HG03108 (cell line): ENCODE data around the gene MTHFR.

Experiments used
- ATAC-seq: cut with Tn5 transposase; IDR thresholded peaks from one replicate; pipeline ENCODE4 v1.9.1; 2021; ENCODE audit warnings: moderate library complexity; ENCODE audit not compliant: unreplicated experiment

The MTHFR gene

GRCh38 chr1:11783556-11783955 lies 22.2 kb downstream of the MTHFR start:
- no peak for ATAC-seq

DNA sequence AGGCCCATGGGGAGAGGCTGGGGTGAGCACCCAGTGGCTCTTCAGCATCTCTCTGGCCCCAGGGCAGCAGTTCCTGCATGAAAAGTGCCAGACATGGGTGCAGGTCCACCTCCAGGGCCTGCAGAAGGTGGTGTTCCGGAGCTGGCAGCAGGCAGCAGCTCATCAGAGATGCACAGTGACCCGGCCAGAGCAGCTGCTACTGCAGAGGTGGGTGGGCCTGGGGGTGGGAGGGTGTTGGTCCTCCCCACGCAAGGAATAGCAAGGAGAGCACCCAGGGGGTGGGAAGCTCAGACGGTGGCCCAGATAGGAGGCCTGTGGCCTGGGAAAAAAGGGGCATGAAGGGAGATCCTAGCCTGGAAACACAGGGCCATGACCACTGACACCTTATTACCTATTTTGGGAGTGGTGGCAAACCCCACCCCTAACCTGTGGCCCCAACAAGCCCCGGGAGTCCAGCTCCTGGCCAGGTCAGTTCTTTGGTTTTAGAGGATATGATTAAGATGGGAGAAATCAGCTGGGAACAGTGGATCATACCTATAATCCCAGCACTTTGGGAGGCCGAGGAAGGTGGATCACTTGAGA lies 23.5 kb downstream of the MTHFR start:
- ATAC-seq = no peak

DNA sequence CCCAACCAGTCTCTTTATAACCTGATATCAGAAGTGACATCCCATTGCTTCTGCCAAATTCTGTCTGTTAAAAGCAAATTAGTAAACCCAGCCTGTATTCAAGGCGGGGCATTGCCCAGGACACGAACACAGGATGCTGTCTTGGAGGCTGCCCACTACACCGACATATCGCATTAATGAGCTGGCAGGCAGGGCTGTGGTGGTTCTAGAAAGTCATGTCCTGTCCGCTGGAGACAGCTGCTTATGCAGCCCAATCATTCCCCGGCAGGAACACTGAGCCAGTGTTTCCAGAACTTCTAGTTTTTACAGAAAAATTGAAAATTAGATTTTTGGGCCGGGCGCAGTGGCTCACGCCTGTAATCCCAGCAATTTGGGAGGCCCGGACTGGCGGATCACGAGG lies 24.5 kb downstream of the MTHFR start:
- ATAC-seq = no peak

GRCh38 chr1:11780380-11781147 lies 25.2 kb downstream of the MTHFR start:
- no peak for ATAC-seq

DNA sequence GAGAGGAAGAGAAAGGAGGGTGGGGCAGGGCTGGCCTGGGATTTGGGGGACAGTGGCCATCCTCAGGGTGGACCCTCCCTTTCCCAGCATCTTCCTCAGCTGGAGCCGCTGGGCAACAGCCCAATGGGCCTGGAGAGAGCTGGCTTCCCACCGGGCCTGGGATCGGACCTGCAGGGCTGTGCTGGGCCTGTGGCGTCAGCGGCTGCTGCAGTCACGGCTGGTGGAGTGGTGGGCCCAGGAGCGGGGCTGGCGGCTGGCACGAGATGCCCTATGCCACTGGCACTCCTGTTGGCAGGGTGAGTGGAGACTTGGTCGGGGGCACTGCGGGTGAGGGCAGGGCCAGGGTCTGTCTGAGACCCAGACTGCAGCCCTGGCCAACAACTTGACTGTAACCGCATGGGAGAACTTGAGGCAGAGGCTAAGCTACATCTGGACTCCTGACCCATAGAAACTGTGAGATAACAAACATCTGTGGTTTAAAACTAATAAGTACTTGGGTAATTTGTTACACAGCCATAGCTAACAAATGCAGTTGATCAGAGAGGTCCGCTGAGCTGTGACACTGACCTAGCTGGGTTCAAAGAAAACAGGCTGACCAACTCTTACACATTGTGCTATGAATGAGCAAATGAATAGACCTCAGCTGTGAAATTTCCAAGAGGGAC lies 25.9 kb downstream of the MTHFR start:
- ATAC-seq = no peak

DNA sequence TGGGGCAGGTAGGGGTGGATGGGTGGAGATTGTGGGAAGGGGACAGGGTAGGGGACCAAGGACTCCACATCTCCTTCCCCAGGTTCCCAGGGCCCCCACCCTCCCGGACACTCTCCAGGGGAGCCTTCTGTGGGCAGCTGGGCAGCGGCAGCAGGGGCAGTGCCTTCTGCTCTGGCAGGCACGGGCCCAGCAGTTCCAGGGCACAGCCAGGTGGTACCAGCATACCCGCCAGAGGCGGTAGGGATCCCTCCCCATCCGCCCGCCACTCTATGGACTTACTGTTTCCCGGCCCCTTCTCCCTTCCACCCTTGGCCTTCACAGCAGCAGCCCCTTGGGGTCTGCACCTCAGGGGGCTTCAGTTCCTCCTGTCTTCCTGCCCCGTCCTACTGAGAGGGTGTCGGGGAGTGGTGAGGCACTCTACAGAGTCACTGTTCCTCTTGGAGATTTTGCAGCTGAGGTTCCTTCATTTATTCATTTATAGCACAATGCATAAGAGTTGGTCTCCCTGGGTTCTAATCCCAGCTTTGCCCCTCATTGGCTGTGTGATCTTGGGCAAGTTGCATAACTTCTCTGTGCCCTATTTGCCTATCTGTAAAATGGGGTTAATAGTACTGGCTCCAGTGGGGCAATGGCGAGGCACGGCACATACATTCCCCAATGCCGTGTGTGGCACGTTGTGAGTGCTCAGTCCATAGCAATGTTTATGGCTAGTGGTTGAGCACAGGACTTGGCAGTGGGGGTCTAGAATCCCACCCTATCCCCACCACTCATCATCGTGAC lies 26.7 kb downstream of the MTHFR start:
- ATAC-seq = no peak

- ATAC-seq = no peak
Measured at GRCh38 chr1:11778336-11778735, 27.4 kb downstream of the MTHFR start.

DNA sequence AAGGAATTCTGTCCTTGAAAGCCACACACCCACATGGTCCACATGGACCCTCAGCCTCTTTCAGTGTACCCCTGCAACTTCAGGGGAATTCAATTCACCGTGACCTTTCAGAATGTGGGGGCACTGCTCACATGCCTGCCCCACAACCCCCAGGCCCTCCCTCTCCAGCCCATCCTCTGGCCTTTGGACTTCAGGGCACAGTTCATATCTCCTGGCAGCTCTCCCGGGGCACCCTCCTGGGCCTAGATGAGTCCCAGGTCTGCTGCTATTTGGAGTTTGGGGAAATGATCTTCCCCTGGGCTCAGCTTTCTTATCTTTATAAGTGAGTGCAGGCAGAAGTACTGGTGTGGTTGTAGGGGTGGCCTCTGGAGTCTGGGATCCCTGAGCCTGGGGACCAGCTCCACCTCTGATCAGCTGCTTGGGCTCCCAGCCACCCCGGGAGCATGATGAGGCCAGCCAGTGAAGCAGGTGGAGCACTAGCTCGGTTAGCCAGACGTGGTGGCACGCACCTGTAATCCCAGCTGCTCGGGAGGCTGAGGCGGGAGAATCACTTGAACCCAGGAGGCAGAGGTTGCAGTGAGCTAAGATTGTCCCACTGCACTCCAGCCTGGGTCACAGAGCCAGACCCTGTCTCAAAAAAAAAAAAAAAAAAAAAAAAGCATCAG lies 28.0 kb downstream of the MTHFR start:
- ATAC-seq = no peak

- ATAC-seq = no peak
Measured at GRCh38 chr1:11774753-11775152, 31.0 kb downstream of the MTHFR start.

- no peak for ATAC-seq
Measured at GRCh38 chr1:11772458-11772857, 33.3 kb downstream of the MTHFR start.

GRCh38 chr1:11771481-11772043 lies 34.2 kb downstream of the MTHFR start:
- no peak for ATAC-seq

GRCh38 chr1:11770011-11770410 lies 35.8 kb downstream of the MTHFR start:
- ATAC-seq = no peak

DNA sequence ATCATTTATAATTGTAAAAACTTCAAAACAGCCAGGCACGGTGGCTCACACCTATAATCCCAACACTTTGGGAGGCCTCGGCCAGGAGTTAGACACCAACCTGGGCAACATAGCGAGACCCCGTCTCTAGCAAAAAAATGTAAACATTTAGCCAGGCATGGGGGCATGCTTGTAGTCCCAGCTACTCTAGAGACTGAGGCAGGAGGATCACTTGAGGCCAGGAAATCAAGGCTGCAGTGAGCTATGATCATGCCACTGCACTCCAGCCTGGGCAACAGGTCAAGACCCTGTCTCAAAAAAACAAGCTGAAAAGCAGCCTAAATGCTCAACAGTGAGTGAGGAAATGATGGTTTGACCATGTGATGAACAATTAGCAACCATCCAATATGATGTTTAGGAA lies 36.5 kb downstream of the MTHFR start:
- ATAC-seq = no peak

DNA sequence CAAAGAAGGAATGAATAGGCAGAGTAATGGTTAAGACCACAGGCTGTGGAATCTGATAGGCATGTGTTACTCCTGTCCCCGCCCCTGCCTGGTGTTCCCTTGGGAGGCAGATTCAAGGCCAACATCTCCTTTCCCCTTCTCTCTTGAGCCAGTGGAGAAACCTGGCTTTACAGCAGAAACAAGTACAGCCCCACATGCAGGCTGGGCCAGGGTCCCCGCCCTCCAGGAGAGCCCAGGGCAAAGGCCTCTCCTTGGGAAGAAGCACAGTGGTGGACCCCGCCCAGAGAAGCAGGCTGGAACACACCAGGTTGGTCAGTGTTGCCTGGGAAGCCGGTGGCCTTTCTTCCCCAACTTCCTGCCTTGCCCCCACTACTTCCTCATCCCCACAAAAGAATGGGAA lies 36.9 kb downstream of the MTHFR start:
- no peak for ATAC-seq

GRCh38 chr1:11767922-11768704 lies 37.7 kb downstream of the MTHFR start:
- no peak for ATAC-seq

DNA sequence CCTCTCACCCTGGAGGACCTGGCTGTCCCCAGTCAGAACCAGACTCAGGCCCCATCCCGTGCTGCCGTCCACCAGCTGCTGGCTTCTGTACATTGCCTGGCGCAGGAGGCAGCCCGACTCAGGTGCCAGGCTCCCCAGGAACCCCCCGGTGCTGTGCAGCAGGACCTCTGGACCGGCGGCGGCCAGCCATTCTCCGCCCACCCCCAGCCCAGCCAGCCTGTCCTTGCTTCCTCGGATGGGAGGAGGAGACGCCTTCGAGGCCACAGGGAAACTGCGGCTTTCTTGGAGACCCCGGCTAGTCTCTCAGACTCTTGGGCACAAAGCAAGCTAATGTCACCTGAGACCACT lies 39.4 kb downstream of the MTHFR start:
- no peak for ATAC-seq

DNA sequence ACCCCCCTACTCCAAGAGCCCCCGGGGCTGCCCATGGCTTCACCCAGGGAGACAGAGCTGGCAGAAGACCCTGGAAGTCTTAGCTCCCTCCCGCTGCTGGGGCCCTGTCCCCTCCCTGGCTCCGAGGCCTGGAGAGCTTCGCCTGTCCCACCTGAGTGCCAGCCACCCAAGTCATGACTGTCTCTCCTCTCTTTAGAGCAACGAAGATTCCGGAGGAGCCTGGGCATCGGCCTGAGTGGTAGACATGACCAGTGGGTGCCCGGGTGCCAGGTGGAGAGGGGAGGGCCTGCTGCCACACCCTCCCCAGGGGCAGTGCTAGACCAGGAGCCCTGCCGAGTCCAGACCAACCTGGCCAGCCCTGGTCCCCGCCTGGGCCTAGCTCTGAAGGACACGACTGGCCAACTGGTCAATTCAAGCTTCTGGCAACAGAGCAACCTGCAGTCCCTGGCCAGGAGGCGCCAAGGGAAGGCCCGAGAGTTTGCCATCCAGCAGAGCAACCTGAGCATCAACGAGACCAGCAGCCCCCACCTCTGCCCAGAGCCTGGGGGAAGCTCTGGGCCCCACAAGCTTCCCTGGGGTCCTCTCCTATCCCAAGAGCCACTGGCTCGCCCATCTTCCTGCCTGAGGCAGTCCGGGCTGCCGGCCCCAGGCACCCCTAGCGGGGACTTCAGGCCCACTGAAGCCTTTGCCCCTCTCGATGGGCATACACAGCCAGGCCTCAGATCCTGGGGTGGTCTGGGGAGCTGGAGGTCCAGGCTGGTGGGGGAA lies 39.9 kb downstream of the MTHFR start:
- no peak for ATAC-seq

- ATAC-seq = no peak
Measured at GRCh38 chr1:11764519-11764918, 41.2 kb downstream of the MTHFR start.

DNA sequence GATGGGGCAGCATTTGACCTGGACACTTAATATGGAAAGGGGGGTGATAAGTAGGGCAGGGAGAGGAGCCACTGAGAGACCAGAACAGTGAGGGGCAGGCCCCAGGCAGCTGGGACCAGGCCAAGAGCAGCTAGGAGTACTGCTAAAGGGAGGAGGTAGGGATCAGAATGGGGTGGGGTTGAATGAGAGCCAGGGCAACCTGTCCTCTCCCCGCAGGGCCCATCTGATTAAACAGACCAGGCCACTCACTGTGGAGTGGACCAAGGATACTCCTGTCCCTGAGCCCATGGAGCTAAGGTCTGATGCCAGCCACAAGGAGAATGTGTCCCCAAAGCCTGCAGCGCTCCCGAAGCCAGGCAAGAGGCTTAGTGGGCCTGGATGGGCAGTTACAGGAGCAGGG lies 41.6 kb downstream of the MTHFR start:
- no peak for ATAC-seq
